HG02642 (cell line): ENCODE results near the gene AURKA.
A peak's percentile ranks its signal among the peaks of the same experiment; 100 is the strongest.
"Not testable (repeated sequence)": the region's sequence is repeated elsewhere in the genome, so short reads cannot be mapped to it uniquely, and the experiment has no call there.

Experiments used
- ATAC-seq: cut with Tn5 transposase; IDR thresholded peaks from one replicate; pipeline ENCODE4 v1.9.1; 2021; ENCODE audit warnings: mild to moderate bottlenecking; ENCODE audit not compliant: unreplicated experiment, poor library complexity

Gene AURKA

DNA sequence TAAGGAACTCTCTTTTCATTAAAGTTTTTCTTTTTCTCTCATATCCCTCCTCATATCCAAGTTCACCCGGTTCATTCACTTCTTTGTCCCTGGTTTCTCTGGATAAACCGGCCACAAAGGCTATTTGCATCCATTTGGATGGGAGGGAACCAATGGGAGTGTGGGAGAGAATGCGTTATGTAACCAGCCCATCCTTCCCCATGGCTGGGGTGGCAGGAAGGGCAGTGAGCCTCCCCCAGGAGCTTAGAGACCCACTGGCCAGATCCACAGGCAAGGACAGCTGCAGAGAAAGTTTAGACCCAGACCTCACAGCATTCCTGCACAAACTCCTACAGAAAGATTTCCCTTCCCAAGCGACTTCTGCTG is 30.8 kb upstream of the AURKA start:
- no peak for ATAC-seq

- ATAC-seq: no peak
These were observed 30.2 kb upstream of the AURKA start for GRCh38 chr20:56422076-56422823.

DNA sequence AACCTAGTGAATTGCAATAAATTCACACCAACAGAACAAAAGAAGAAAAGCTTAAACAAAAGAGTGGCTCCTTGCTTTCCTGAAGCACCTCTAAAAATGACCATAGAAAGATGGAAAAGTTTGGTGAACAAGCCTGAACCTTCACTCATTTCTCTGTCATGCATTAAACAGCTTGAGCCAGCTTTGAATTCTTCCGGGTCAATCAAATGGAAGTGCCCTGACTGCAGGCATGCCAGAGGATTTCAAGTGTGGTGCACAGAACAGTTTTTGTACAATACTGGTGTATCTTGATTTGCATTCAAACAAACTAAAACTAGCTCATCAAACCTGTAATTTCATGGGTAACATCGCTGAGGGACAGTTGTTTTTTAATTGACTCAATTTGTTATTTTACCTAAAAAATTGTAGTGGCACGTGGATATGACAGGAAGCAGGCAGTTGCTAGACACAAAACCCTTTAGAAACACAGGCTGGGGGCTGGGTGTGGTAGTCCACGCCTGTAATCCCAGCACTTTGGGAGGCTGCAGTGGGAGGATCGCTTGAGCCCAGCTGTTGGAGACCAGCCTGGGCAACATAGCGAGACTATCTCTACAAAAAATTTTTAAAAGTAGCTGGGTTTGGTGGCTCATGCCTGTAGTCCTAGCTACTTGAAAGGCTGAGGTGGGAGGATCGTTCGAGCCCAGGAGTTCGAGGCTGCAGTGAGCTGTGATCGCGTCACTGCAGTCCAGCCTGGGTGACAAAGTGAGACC is 29.1 kb upstream of the AURKA start:
- no peak for ATAC-seq

- ATAC-seq: no peak
These were observed 28.0 kb upstream of the AURKA start for GRCh38 chr20:56420028-56420427.

DNA sequence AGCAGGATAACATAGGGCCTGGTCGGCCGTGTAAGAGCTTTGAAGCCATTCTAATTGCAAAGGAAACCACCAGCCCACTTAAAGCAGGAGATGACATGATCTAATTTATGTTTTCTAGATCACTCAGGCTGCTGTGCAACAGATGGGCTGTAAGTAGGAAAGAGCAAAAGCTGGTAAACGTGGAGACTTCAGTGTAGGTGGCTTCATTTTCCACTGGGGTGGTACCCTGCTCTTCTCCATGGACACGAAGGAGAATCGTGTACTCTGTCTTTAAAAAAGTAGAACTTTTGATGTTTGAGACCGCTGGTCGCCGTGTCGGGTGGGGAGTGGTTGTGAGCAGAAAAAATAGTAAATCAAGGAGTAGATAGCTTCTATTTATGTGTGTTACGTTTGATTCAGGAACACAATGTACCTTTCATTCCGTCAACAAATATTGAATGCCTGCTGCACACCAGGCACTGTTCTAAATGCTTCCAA is 26.4 kb upstream of the AURKA start:
- ATAC-seq: no peak

GRCh38 chr20:56417911-56418310 is 25.9 kb upstream of the AURKA start:
- no peak for ATAC-seq

- ATAC-seq: no peak
These were observed 25.4 kb upstream of the AURKA start for GRCh38 chr20:56417402-56417801.

DNA sequence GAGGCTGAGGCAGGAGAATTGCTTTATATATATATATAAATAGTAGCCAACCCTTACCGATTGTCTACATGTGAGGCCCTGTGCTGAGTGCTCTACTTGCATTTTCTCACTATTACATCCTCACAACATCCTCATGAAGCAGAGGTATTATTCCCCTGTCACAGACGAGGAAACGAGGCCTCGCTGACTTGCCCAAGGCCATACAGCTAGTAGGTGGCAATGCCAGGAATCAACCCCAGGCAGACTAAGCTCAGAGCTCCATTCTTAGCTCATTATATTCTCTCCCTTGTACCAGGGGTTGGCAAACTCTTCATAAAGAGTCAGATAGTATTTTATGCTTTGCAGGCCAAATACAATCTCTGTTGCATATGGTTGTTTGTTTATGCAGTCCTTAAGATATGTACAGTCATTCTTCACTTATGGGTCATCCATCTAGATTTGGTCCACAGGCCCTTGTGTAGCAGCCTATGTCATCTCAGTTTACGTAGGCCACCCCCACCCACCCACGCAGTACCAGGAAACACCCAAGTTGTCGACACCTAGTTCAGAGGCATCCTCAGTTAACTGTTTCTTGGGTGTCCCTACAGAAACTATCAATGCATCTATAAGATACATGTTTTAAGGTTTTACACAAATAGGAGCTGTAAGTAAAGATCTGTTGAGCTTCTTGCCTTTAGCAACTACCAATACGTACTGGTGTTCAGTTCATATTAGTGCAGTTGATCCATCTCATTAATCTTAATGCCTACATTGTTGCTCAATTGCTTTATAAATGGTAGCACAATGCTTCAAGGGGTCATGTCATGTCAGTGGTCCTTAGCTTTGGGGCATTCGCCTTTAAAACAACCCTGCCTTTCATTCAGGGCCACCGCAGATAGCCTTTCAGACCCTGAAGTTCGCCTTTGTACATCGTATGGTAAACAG is 23.1 kb upstream of the AURKA start:
- ATAC-seq: no peak

DNA sequence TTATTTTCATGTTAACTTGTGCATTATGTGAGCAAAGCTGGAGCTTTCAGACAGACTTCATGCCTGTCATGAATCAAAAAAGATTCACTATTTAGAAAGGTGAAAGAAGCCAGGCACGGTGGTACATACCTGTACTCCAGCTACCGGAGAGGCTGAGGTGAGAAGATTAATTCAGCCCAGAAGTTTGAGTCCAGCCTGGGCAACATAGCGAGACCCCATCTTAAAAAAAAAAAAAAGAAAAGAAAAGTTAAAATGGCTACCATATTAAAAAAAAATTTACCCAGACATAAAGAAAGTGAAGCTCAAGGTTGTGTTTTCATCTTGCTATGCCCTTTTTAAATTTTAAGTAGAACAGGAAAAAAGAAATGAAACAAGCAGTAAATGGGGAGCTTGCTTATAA is 20.9 kb upstream of the AURKA start:
- ATAC-seq: no peak

DNA sequence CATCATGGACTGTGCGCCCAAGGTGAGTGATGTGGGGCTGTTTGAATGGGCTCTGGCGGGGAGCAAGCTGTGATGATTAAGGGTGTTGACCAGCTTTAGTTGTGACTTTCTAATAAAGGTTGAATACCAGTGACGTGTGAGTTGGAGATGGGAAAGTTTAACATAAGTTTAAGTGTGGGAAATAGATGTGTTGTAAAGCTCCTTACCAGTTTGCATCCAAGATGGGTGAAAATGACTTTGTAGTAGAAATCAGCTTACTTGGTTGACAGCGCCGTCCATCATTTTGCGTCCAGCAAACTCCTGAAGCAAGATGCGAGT is 20.4 kb upstream of the AURKA start:
- ATAC-seq: no peak

DNA sequence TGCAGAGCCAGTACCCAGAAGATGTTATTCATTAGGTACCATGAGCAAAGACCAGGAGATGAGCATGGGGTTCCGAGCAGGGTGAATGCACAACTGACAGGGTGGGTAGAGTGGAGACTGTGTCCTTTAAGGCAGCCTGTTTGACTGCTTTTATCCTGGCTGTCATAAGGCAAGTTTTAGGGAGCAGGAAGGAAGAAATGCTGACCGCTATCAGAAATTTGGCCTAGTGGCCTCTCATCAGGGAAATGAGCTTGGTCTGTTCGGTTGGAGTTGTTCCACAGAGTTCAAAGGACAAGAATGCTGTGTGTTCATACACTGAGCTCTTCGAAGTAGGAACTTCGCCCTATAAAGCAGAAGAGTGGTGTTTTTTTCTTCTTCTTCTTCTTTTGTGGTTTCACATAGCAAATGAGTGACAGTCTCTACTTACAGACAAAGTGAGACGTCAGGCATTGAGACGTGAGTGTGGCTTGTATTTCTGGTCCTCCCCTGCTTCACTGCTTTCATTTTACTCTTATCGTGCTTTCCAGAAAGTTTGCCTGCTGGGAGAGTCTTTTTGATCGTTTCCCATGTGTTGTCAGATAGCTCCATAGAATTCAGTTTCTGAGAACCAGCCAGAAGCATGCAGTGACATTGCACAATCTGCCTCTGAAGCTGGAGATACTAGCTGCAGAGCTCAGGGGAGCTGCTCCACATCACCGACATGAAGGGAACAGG is 19.9 kb upstream of the AURKA start, which contains the start of gene CASS4:
CASS4 (plus strand) TSS at position 502 of the 714 bp plus-strand sequence; CDS start at position 701, 199 bp downstream.
- ATAC-seq: peak; percentile 43

DNA sequence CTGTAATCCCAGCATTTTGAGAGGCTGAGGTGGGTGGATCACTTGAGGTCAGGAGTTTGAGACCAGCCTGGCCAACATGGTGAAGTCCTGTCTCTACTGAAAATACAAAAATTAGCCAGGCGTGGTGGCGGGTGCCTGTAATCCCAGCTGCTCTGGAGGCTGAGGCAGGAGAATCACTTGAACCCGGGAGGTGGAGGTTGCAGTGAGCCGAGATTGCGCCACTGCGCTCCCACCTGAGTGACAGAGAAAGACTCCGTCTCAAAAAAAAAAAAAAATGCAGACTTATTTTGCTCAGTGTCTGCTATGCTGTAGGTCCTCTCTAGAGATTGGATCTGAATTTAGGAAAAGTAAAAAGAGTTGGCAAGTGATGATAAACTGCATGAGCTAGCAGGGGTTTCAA is 19.3 kb upstream of the AURKA start:
- not testable (repeated sequence) for ATAC-seq

DNA sequence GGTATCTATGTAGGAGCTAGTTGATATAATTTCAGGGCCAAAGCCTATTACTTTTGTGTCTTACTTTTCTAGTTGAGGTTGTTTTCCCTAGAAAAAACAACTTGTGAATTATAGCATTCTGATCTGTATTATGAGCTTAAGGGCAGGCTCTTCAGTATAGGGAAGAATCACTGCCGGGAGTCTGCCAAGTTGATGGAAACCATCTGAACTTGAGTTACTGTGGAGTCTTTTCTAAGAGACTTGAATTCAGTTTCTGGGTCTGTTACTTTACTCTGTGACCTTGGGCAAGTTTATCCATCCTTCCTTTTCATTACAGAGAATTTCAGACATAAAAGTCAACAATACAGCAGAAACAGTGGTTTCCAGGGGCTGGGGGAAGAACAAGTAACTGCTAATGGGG is 17.9 kb upstream of the AURKA start:
- no peak for ATAC-seq

DNA sequence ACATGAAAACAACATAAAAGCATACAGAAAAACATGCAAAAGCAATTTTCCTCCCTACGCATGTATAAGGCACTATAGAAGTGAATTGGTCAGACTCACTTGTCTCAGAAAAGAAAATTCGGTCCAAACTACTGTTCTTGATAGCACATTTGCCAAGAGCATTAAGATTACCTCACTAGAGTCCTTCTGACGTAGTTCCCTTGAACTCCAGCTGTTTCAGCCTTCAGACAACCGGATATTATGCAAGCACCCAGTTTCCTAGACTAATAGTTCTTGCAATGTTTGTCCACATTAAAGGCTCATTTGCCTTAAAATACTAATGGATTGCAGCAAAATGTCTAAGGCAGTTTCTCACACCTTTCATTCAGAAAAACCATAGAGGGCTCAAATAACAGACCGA is 17.5 kb upstream of the AURKA start:
- ATAC-seq: no peak

DNA sequence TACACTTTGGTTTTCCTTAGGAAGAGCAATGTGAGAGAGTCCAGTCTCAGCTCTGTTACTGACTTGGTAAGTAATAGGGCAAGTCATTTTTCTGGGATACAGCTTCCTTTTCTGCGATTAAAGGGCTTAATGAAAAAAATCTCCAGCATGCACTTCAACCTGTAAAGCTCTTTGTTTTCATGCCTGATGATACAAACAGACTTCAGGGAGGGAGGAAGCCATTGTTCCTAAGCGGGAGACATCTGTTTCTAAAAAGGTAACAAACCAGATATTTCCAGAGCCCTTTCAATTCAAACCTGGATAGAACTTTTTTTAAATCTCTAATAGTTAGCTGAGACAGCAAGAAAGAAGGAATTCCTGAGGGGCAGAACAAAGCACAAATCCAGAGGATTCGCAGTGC is 14.9 kb upstream of the AURKA start:
- no peak for ATAC-seq

DNA sequence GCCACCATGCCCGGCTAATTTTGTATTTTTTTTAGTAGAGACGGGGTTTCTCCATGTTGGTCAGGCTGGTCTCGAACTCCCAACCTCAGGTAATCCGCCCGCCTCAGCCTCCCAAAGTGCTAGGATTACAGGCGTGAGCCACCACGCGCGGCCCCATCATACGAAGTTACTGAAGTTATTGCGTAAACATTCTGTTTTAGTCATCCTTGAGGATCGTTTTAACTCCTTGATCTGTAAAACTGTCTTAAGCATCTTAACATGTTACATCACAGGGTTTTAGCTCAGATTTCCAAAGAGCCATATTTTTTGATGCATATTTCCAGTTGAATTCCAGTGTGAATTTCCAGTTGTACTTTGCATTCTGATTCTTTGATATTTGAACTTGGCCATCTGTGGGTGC is 13.3 kb upstream of the AURKA start:
- ATAC-seq: not testable (repeated sequence)

DNA sequence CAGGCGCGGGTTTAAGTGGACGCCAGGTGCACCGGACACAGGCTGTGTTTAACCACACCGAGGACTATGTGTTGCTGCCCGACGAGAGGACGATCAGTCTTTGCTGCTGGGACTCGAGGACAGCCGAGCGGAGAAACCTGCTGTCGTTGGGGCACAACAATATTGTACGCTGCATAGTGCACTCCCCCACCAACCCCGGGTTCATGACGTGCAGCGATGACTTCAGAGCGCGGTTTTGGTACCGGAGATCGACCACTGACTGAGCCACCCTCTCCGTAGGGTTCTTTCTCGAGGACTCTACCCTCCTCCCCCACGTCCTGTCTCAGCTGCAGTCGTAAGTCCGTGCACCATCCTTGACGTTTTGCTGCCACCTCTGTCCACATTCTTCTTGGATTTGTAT is 11.4 kb upstream of the AURKA start:
- no peak for ATAC-seq

GRCh38 chr20:56400001-56400640 is 8.1 kb upstream of the AURKA start:
- peak; percentile 51 for ATAC-seq

GRCh38 chr20:56395166-56395565 is 3.2 kb upstream of the AURKA start:
- no peak for ATAC-seq

- no peak for ATAC-seq
These were observed 1.6 kb upstream of the AURKA start for GRCh38 chr20:56393653-56394052.
